ENCODE measurements around the gene CUL3. TPM values are rescaled to one million over a fixed set of nuclear protein-coding genes. Genes with fewer than 3 reads are reported as not detected.

Gene CUL3
- total RNA-seq, 1 experiment from 2014 or later = 86.2 TPM

DNA sequence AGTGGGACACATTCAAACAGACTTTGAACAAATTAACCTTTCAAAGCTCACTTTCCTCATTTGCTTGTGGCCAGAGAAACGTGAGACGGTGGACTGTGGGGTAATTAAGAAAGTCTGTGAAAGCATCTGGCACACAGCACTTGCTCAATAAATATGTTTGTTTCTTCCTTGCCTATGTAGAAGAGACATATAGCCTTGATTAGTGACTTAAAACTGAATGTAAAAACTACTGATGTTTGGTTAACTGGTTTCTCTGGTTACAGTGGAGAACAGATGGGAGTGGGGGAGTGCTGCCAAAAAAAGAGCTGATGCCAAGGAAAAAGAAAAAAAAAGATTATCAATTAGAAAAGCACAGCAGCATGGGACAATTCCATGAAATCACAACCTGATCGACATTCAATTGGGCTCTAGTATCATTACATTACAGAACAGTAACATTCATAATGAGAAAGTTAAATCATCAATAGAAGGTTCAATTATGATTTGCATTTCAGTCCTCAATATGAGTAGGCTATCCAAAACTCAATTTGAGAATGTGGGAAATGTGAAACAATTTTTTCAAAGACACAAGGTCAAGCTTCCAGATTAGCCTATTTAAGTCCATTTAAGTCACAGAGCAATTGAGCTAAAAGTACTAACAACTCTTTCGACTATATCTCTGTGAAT lies 14.7 kb downstream of the CUL3 start:
- TF ChIP-seq, protein P1, sequence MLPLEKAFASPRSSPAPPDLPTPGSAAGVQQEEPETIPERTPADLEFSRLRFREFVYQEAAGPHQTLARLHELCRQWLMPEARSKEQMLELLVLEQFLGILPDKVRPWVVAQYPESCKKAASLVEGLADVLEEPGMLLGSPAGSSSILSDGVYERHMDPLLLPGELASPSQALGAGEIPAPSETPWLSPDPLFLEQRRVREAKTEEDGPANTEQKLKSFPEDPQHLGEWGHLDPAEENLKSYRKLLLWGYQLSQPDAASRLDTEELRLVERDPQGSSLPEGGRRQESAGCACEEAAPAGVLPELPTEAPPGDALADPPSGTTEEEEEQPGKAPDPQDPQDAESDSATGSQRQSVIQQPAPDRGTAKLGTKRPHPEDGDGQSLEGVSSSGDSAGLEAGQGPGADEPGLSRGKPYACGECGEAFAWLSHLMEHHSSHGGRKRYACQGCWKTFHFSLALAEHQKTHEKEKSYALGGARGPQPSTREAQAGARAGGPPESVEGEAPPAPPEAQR (CRISPR knock-in tag; IDR thresholded peaks at IDR 0.05) = no peak
- TF ChIP-seq, protein P2, sequence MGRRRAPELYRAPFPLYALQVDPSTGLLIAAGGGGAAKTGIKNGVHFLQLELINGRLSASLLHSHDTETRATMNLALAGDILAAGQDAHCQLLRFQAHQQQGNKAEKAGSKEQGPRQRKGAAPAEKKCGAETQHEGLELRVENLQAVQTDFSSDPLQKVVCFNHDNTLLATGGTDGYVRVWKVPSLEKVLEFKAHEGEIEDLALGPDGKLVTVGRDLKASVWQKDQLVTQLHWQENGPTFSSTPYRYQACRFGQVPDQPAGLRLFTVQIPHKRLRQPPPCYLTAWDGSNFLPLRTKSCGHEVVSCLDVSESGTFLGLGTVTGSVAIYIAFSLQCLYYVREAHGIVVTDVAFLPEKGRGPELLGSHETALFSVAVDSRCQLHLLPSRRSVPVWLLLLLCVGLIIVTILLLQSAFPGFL (CRISPR knock-in tag; IDR thresholded peaks at IDR 0.05; ENCODE audit: borderline replicate concordance) = no peak
- TF ChIP-seq, protein P3, sequence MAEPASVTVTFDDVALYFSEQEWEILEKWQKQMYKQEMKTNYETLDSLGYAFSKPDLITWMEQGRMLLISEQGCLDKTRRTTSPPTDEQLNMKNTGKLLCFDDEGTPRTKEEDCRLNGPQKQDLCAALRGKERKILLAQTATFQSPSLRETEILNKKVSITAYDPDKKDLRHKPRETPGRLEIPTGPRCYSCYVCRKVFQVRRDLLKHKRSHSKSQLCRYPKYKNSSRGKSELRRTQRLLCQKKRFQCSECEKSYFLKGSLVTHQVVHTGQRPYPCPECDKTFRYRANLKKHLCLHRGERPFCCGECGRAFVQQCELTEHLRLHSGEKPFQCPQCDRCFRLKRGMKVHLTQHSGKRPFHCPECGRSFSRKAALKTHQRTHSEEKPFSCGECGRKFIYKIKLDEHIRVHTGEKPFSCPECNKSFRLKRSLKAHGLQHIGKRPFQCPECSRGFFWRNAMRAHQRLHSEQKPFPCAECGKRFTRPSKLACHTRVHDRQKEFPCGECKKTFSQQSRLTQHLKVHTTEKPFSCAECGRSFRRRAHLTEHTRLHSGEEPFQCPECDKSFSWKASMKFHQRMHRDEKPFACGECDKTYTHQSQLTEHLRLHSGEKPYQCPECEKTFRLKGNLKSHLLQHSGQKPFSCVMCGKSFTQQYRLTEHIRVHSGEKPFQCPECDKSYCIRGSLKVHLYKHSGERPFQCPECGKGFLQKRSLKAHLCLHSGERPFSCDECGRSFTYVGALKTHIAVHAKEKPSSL (CRISPR knock-in tag; conservative IDR thresholded peaks at IDR 0.05) = no peak
- TF ChIP-seq HMGA2 (CRISPR knock-in tag; IDR thresholded peaks at IDR 0.05) (no peak), CREB1 (CRISPR knock-in tag; IDR thresholded peaks at IDR 0.05) (no peak), NR3C1 (CRISPR knock-in tag; conservative IDR thresholded peaks at IDR 0.05; ENCODE audit: low read depth) (no peak), RORB (CRISPR knock-in tag; IDR thresholded peaks at IDR 0.05) (no peak), SMAD3 (CRISPR knock-in tag; IDR thresholded peaks at IDR 0.05; ENCODE audit: borderline replicate concordance) (no peak), JUN (CRISPR knock-in tag; IDR thresholded peaks at IDR 0.05) (no peak), ZNF423 (CRISPR knock-in tag; IDR thresholded peaks at IDR 0.05) (no peak), ATF1 (CRISPR knock-in tag; IDR thresholded peaks at IDR 0.05) (no peak)
- TF ChIP-seq, protein P4, sequence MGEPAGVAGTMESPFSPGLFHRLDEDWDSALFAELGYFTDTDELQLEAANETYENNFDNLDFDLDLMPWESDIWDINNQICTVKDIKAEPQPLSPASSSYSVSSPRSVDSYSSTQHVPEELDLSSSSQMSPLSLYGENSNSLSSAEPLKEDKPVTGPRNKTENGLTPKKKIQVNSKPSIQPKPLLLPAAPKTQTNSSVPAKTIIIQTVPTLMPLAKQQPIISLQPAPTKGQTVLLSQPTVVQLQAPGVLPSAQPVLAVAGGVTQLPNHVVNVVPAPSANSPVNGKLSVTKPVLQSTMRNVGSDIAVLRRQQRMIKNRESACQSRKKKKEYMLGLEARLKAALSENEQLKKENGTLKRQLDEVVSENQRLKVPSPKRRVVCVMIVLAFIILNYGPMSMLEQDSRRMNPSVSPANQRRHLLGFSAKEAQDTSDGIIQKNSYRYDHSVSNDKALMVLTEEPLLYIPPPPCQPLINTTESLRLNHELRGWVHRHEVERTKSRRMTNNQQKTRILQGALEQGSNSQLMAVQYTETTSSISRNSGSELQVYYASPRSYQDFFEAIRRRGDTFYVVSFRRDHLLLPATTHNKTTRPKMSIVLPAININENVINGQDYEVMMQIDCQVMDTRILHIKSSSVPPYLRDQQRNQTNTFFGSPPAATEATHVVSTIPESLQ (CRISPR knock-in tag; IDR thresholded peaks at IDR 0.05) = no peak
- TF ChIP-seq, protein P5, sequence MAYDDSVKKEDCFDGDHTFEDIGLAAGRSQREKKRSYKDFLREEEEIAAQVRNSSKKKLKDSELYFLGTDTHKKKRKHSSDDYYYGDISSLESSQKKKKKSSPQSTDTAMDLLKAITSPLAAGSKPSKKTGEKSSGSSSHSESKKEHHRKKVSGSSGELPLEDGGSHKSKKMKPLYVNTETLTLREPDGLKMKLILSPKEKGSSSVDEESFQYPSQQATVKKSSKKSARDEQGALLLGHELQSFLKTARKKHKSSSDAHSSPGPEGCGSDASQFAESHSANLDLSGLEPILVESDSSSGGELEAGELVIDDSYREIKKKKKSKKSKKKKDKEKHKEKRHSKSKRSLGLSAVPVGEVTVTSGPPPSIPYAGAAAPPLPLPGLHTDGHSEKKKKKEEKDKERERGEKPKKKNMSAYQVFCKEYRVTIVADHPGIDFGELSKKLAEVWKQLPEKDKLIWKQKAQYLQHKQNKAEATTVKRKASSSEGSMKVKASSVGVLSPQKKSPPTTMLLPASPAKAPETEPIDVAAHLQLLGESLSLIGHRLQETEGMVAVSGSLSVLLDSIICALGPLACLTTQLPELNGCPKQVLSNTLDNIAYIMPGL (CRISPR knock-in tag; IDR thresholded peaks at IDR 0.05) = no peak
- TF ChIP-seq, protein P6, sequence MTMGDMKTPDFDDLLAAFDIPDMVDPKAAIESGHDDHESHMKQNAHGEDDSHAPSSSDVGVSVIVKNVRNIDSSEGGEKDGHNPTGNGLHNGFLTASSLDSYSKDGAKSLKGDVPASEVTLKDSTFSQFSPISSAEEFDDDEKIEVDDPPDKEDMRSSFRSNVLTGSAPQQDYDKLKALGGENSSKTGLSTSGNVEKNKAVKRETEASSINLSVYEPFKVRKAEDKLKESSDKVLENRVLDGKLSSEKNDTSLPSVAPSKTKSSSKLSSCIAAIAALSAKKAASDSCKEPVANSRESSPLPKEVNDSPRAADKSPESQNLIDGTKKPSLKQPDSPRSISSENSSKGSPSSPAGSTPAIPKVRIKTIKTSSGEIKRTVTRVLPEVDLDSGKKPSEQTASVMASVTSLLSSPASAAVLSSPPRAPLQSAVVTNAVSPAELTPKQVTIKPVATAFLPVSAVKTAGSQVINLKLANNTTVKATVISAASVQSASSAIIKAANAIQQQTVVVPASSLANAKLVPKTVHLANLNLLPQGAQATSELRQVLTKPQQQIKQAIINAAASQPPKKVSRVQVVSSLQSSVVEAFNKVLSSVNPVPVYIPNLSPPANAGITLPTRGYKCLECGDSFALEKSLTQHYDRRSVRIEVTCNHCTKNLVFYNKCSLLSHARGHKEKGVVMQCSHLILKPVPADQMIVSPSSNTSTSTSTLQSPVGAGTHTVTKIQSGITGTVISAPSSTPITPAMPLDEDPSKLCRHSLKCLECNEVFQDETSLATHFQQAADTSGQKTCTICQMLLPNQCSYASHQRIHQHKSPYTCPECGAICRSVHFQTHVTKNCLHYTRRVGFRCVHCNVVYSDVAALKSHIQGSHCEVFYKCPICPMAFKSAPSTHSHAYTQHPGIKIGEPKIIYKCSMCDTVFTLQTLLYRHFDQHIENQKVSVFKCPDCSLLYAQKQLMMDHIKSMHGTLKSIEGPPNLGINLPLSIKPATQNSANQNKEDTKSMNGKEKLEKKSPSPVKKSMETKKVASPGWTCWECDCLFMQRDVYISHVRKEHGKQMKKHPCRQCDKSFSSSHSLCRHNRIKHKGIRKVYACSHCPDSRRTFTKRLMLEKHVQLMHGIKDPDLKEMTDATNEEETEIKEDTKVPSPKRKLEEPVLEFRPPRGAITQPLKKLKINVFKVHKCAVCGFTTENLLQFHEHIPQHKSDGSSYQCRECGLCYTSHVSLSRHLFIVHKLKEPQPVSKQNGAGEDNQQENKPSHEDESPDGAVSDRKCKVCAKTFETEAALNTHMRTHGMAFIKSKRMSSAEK (CRISPR knock-in tag; IDR thresholded peaks at IDR 0.05; ENCODE audit: borderline replicate concordance) = no peak
- TF ChIP-seq, protein P7, sequence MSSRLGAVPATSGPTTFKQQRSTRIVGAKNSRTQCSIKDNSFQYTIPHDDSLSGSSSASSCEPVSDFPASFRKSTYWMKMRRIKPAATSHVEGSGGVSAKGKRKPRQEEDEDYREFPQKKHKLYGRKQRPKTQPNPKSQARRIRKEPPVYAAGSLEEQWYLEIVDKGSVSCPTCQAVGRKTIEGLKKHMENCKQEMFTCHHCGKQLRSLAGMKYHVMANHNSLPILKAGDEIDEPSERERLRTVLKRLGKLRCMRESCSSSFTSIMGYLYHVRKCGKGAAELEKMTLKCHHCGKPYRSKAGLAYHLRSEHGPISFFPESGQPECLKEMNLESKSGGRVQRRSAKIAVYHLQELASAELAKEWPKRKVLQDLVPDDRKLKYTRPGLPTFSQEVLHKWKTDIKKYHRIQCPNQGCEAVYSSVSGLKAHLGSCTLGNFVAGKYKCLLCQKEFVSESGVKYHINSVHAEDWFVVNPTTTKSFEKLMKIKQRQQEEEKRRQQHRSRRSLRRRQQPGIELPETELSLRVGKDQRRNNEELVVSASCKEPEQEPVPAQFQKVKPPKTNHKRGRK (CRISPR knock-in tag; IDR thresholded peaks at IDR 0.05; ENCODE audit: borderline replicate concordance) = no peak
- TF ChIP-seq, protein P8, sequence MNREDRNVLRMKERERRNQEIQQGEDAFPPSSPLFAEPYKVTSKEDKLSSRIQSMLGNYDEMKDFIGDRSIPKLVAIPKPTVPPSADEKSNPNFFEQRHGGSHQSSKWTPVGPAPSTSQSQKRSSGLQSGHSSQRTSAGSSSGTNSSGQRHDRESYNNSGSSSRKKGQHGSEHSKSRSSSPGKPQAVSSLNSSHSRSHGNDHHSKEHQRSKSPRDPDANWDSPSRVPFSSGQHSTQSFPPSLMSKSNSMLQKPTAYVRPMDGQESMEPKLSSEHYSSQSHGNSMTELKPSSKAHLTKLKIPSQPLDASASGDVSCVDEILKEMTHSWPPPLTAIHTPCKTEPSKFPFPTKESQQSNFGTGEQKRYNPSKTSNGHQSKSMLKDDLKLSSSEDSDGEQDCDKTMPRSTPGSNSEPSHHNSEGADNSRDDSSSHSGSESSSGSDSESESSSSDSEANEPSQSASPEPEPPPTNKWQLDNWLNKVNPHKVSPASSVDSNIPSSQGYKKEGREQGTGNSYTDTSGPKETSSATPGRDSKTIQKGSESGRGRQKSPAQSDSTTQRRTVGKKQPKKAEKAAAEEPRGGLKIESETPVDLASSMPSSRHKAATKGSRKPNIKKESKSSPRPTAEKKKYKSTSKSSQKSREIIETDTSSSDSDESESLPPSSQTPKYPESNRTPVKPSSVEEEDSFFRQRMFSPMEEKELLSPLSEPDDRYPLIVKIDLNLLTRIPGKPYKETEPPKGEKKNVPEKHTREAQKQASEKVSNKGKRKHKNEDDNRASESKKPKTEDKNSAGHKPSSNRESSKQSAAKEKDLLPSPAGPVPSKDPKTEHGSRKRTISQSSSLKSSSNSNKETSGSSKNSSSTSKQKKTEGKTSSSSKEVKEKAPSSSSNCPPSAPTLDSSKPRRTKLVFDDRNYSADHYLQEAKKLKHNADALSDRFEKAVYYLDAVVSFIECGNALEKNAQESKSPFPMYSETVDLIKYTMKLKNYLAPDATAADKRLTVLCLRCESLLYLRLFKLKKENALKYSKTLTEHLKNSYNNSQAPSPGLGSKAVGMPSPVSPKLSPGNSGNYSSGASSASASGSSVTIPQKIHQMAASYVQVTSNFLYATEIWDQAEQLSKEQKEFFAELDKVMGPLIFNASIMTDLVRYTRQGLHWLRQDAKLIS (CRISPR knock-in tag; IDR thresholded peaks at IDR 0.05; ENCODE audit: borderline replicate concordance) = no peak
- TF ChIP-seq, protein P9, sequence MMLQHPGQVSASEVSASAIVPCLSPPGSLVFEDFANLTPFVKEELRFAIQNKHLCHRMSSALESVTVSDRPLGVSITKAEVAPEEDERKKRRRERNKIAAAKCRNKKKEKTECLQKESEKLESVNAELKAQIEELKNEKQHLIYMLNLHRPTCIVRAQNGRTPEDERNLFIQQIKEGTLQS (CRISPR knock-in tag; conservative IDR thresholded peaks at IDR 0.05) = no peak
- peaks cover 10% of the 10 kb centered on the region for H3K36me3 Mint-ChIP-seq
- no peak for ATAC-seq
- ChIA-PET POLR2A (interaction anchor here (0.6 kb wide), 1 partner anchor 22 kb away, joined by 4 read pairs; no protein-coding TSS in a partner anchor), CTCF (interaction anchor here (1.2 kb wide), 1 partner anchor 81 kb away, joined by 3 read pairs; no protein-coding TSS in a partner anchor)
- no peak overlapping the region for H3K4me3 Mint-ChIP-seq
- H3K4me1 Mint-ChIP-seq = peaks cover 58% of the 10 kb centered on the region
- DNase-seq (ENCODE audit: low spot score) = no peak
- 0 out of 2 replicates have a peak overlapping the region, but pooled peaks have one; percentile 5 for H3K27ac Mint-ChIP-seq
- H3K9me3 Mint-ChIP-seq = no peaks in the 10 kb centered on the region
- no peaks in the 10 kb centered on the region for H3K27me3 Mint-ChIP-seq (ENCODE audit: low read depth)

Measured in WTC11 (cell line).